NCI-H69 (cell line): Measurements from ENCODE around the gene WDR43.

ENCODE experiments used
- DNase-seq: peaks from one replicate; lab custom pipeline; 2025; lab: John Stamatoyannopoulos, UW

WDR43 gene

GRCh38 chr2:28993206-28993960, 98.9 kb downstream of the WDR43 start:
- DNase-seq, result peak; percentile 74

DNA sequence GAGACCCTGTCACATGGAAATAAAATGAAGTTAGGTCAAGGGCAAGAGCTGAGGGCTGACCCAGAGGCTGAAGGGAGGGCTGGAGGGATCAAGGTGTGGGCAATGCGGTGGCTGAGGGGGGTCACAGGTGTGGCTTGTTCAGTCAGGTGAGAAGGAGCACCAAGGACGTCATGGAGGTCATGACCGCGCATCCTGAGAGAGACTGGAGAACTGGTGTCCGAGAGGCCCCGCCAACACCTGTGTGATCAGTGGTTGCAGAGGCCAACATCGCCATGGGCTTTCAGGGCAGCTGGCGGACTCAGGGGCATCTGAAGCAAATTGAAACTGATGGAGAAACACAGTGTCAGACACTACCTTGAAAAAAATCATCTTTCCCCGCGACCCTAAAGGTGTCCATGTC, 99.6 kb downstream of the WDR43 start:
- DNase-seq, result no peak

DNA sequence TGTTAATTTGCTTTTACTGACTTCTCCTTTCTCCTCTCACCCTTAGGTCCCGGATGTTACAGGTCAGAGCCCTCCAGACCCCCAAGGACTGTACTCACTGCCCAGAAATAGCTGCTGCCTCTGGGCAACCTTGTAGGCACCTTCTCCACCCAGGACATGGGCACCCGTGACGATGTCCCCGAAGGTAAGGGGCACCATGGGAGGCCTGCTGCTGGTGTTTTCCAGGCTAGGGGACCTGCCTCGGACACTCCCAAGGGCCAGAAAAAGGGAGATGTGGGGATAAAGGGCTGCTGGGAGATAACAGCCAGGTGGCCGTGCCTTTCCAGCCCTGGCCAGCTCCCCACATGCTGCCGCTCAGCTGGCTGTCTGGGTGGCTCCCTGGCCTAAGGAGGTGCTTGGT, 100.2 kb downstream of the WDR43 start:
- DNase-seq, result no peak

- no peak for DNase-seq
Observed at GRCh38 chr2:28995765-28996750, 101.6 kb downstream of the WDR43 start.

DNA sequence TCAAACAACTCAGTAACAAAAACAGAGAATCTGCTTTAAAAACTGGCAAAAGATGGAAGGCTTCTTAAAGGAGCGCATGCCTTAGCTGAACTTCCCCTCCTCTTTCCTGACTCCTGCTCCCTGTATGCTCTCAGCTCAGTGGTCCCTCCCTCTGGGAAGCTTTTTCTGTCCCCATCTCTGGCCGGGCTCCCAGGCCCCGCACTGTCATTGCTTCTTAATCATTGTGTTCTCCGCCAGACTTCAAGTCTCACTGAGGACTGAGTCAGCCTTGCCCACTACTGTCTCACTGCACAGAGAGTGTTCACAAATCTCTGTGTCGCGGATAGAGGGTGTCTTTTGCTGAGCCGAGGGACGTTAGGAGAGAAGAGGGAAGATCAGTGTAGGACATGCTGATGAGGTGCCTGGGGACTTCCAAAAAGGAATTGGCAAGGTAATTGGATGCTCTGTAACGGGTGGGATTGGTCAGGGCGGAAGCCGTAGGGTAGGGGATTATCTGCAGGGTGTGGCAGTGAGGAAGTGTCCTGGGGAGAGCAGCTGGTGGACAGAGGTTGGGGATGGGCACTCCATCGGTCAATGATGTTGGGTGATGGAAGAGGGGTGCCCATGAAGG, 102.9 kb downstream of the WDR43 start:
- peak; percentile 14 for DNase-seq
